NOMO-1 treated with DMSO at 0.1 percent for 48 hours (cell line): ENCODE data around the gene CSH1.
"Not testable (repeated sequence)": the region's sequence is repeated elsewhere in the genome, so short reads cannot be mapped to it uniquely, and the experiment has no call there.

Source experiments
- DNase-seq: peaks from one replicate; lab custom pipeline; 2025; ENCODE audit not compliant: unreplicated experiment; lab: John Stamatoyannopoulos, UW

Gene CSH1

DNA sequence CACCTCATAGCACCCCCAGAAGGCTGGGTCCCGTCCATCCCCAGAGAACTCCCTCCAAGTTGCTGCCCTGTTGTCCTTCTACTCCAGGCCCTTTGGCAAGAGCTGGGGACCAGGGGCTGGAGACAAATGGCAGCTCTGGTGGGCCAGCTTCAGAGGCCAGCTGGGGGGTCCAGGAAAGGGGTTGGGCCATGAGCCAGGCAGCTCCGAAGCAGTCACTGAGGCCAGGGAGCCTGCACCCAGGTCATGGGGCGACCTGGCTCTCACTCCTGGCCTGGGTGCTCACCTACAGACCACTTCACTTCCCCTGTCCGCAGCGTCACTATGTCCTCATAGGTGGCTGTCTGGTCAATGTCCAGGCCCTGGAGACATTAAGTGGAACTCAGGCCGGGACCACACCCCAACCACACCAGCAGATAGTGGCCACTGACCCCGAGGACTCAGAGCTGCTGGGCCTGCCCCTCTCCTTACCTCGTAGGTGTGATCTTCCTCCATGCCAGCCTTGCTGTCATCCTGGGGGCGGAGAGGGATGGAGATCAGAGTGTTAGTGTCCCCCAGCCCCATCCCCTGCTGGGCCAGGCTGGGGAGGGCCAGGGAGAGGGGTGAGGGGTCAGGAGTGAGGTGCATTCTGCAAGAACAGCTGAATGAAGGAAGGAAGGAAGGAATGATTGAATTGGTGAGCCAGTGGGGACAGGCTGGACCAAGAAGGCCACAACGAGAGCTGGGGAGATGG lies 32.8 kb upstream of the CSH1 start:
- DNase-seq = no peak

DNA sequence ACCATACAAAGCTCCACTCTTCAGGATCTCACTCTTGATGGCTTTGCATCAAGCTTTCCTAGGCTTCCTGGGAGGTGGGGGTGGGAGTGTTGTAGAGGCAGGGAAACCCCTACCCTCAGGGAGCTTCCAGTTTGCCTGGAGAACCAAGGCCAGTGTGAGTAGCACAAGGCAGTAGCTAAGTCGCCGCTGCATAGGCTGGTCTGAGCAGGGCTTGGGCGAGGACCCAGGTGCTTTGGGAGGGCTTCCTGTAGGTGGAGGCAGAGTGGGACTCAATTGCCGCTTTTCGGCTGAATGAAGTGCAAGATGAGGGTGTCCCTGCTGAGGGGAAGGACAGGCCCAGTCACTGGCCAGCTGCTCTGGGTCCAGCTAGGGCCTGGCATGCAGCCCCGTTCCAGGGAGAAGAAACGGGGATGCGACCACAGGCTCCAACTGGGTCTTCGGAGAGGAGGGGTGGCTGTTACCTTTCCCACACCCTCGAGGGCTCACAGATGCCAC lies 31.8 kb upstream of the CSH1 start:
- DNase-seq = no peak

- no peak for DNase-seq
Measured at GRCh38 chr17:63927464-63928171, 31.2 kb upstream of the CSH1 start.

- DNase-seq = no peak
Measured at GRCh38 chr17:63926164-63926563, 29.8 kb upstream of the CSH1 start.

DNA sequence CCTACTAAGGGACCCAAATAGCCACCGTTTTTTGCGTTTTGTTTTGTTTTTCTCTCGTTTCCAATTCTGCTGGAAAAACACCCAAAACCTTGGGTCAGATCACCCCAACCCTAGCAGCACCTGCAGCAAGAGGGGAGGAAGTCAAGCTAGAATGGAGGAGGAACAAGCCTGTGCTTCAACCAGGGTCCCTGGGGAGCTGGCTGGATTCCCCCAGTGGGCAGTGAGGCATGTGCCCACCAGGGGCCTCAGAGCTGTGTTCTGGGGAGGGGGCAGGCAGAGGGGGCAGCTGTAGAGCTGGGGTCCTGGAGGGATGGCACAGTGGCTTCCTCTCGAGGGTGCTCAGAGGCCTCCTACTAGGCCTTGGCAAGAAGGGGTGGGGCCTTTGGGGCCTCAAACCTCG lies 29.2 kb upstream of the CSH1 start:
- DNase-seq = no peak

DNA sequence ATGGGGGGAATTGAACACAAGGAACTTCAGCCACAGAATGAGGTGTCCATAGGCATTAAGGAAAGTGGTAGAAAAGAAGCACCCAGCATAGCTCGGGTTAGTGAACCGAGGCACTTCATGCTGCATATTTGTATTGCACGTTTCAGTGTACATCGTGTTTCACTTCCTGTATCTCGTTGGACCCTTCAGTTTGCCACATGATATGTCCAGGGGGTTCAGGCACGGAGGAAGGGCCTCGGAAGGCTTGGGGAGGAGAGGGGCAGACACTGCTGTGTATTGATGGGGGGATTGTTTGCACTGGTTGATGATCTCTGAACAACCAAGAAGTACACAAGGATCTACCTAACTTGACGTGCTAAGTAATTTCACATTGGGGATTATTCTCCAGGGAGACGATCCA lies 26.0 kb upstream of the CSH1 start:
- not testable (repeated sequence) for DNase-seq

GRCh38 chr17:63920779-63921178 lies 24.4 kb upstream of the CSH1 start:
- not testable (repeated sequence) for DNase-seq

- DNase-seq = not testable (repeated sequence)
Measured at GRCh38 chr17:63920050-63920449, 23.7 kb upstream of the CSH1 start.

GRCh38 chr17:63919311-63919723 lies 22.9 kb upstream of the CSH1 start:
- DNase-seq = peak; percentile 44

DNA sequence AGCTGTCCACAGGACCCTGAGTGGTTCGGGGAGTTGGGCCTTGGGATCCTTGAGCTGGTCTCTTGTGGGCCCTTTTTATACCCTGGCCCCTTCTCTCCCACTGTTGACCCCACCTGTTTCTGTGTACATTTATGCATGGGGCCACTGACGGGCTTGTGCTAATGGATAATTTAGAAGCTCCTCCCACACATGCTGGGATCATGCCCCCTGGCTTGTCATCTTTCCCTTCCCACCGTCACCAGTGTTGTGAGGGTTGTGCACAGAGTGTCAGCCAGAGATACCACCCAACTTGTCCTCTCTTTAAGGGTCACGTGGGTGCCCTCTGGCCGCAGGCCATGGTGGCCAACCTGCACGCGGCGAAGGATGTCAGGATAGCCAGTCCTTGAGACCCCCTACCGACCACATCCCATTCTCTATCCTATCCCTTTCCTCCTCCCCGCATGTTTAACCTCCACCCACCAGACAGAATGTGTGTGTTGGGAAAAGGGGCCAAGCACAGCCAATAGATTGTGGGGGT lies 22.5 kb upstream of the CSH1 start, which contains the start of gene GH1:
GH1 (minus strand) TSS at position 51 of the 517 bp plus-strand sequence. CDS start 63 bp downstream, outside the sequence.
- not testable (repeated sequence) for DNase-seq

DNA sequence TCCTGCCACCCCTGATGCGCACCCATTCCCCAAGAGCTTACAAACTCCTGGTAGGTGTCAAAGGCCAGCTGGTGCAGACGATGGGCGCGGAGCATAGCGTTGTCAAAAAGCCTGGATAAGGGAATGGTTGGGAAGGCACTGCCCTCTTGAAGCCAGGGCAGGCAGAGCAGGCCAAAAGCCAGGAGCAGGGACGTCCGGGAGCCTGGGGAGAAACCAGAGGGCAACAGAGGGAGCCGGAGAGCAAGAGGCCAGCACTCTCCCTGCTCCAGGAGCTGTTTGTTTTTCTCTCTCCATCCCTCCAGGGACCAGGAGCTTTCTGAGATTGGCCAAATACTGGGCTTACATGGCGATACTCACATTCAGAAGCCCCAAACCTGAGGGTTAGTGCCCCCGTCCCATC lies 21.9 kb upstream of the CSH1 start:
- DNase-seq = no peak

DNA sequence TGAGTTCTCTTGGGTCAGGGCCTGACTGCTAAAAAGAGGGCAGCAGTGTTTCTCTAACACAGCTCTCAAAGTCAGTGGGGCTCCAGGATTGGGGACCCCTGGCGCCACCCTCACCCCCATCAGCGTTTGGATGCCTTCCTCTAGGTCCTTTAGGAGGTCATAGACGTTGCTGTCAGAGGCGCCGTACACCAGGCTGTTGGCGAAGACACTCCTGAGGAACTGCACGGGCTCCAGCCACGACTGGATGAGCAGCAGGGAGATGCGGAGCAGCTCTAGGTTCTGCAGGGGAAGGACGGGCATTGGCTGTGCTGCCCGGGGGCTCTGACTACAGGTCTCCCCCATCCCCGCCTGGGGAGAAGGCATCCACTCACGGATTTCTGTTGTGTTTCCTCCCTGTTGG lies 21.3 kb upstream of the CSH1 start:
- no peak for DNase-seq

GRCh38 chr17:63917206-63917605 lies 20.8 kb upstream of the CSH1 start:
- not testable (repeated sequence) for DNase-seq

GRCh38 chr17:63916566-63917185 lies 20.3 kb upstream of the CSH1 start:
- no peak for DNase-seq

GRCh38 chr17:63915753-63916152 lies 19.4 kb upstream of the CSH1 start:
- peak; percentile 43 for DNase-seq

DNA sequence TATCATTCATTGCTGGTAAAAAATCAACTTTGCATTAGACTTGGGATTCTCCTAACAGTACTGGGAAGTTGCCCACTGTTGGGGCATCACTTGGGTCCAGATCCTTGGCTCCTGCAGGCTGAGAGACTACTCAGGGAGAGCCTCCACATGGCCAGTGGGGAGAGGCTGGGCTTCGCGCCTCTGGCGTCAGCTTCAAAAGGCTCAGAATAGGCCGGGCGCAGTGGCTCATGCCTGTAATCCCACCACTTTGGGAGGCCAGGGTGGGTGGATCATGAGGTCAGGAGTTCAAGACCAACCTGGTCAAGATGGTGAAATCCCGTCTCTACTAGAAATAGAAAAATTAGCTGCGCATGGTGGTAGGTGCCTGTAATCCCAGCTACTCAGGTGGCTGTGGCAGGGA lies 18.1 kb upstream of the CSH1 start:
- no peak for DNase-seq

DNA sequence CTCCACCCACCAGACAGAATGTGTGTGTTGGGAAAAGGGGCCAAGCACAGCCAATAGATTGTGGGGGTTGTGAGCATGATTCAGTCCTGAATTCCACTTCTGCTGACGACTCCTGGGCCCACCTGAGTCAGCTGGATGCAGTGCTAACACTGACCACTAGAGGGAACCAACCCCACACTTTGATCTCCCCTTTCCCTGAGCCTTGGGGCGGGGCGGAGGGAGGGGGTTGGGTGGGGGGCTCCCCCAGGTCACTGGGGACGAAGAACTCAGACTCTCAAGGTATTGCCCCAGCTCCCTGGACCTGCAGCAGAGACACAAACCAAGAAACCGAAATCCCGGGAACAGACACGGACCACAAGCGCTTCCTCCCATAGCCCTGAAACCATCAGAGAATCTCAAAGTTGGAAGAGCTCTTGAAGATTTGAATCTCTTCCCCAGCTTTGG lies 15.3 kb upstream of the CSH1 start:
- DNase-seq = peak; percentile 24

DNA sequence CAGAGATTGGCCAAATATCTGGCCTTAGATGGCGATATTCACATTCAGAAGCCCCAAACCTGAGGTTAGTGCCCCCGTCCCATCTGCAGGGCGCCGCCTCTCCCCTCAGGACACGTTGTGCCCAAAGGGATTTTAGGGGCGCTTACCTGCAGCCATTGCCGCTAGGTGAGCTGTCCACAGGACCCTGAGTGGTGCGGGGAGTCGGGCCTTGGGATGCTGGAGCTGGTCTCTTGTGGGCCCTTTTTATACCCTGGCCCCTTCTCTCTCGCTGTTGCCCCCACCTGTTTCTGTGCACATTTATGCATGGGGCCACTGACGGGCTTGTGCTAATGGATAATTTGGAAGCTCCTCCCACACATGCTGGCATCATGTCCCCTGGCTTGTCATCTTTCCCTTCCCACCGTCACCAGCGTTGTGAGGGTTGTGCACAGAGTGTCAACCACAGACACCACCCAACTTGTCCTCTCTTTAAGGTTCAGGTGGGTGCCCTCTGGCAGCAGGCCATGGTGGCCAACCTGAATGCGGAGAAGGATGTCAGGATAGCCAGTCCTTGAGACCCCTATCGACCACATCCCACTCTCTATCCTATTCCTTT lies 14.8 kb upstream of the CSH1 start, which contains the start of gene CSHL1:
CSHL1 (minus strand) TSS at position 218 of the 595 bp plus-strand sequence; CDS start at position 156, 62 bp downstream.
- DNase-seq = no peak

DNA sequence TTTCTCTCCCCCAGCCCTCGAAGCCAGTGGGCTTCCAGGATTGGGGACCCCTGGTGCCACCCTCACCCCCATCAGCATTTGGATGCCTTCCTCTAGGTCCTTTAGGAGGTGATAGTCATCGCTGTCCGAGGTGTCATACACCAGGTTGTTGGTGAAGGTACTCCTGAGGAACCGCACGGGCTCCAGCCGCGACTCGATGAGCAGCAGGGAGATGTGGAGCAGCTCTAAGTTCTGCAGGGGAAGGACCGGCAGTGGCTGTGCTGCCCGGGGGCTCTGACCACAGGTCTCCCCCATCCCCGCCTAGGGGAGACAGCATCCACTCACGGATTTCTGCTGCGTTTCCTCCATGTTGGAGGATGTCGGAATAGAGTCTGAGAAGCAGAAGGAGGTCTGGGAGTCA lies 13.7 kb upstream of the CSH1 start:
- no peak for DNase-seq

GRCh38 chr17:63909586-63909985 lies 13.2 kb upstream of the CSH1 start:
- DNase-seq = not testable (repeated sequence)
